Prostate gland (tissue), 2 donors: ENCODE data around the gene COL11A2.

Source experiments
- CTCF ChIP-seq, 4 experiments: fragments of 200-600 bp in 2 of 4; fragments of 450-650 bp in 2 of 4; sonication (generic) in 2 of 4; IDR thresholded peaks; 1 replicate in 3 of 4; 2 replicates in 1 of 4; pipeline ENCODE4 v1.5.1; 2016 to 2019; ENCODE audit warnings: antibody characterized with exemption in 4 of 4, mild to moderate bottlenecking in 2 of 4, moderate library complexity in 2 of 4
- POLR2A ChIP-seq: fragments of 450-650 bp; IDR thresholded peaks from one replicate; pipeline ENCODE4 v1.6.1; 2016; ENCODE audit warnings: antibody characterized with exemption, mild to moderate bottlenecking
- POLR2AphosphoS5 ChIP-seq: sonication (generic); formaldehyde crosslinking; IDR thresholded peaks from one replicate; pipeline ENCODE4 v1.6.1; 2017; ENCODE audit warnings: antibody characterized with exemption

GRCh38 chr6:33192105-33192646 is at the start of gene COL11A2:
- TF ChIP-seq CTCF (IDR thresholded peaks at IDR 0.05) (no peak), POLR2A (no peak), POLR2AphosphoS5 (no peak)
